Fibroblast of pulmonary artery (primary cell): ENCODE measurements around the gene NGLY1.

Experiments used
- DNase-seq: peaks from one replicate; pipeline ENCODE4 v3.0.0-alpha.2; 2010; ENCODE audit warnings: low read depth
- H3K4me3 ChIP-seq: replicated peaks from 2 replicates; pipeline ENCODE4 v1.5.1; 2011; ENCODE audit warnings: low read depth, mild to moderate bottlenecking, control low read depth, low read length, moderate library complexity
- CTCF ChIP-seq: IDR thresholded peaks from 2 replicates; pipeline ENCODE4 v1.5.1; 2011; ENCODE audit warnings: mild to moderate bottlenecking, control low read depth, low read length, inconsistent platforms; ENCODE audit errors: missing control alignments

The NGLY1 gene

GRCh38 chr3:25775936-25776335 lies 7.3 kb downstream of the NGLY1 start:
- H3K4me3 ChIP-seq: no peak overlapping the region
- DNase-seq: no peak
- no peak for TF ChIP-seq CTCF

GRCh38 chr3:25768851-25769250 lies 14.4 kb downstream of the NGLY1 start:
- no peak for TF ChIP-seq CTCF
- no peak overlapping the region for H3K4me3 ChIP-seq
- DNase-seq: no peak

- H3K4me3 ChIP-seq: no peak overlapping the region
- TF ChIP-seq CTCF: no peak
- DNase-seq: no peak
Measured at GRCh38 chr3:25751725-25752124, 31.5 kb downstream of the NGLY1 start.

GRCh38 chr3:25751048-25751447 lies 32.2 kb downstream of the NGLY1 start:
- no peak for DNase-seq
- TF ChIP-seq CTCF: no peak

GRCh38 chr3:25749031-25749581 lies 34.1 kb downstream of the NGLY1 start:
- TF ChIP-seq CTCF: no peak
- DNase-seq: no peak

More at GRCh38 chr3:25751048-25751447, 32.2 kb downstream of the NGLY1 start:
- no peak overlapping the region for H3K4me3 ChIP-seq

GRCh38 chr3:25748189-25748588 lies 35.1 kb downstream of the NGLY1 start:
- no peak for TF ChIP-seq CTCF
- H3K4me3 ChIP-seq: no peak overlapping the region

More at GRCh38 chr3:25749031-25749581, 34.1 kb downstream of the NGLY1 start:
- no peak overlapping the region for H3K4me3 ChIP-seq

GRCh38 chr3:25747033-25747432 lies 36.2 kb downstream of the NGLY1 start:
- no peak overlapping the region for H3K4me3 ChIP-seq
- no peak for TF ChIP-seq CTCF
- peak; percentile 12 for DNase-seq

More at GRCh38 chr3:25748189-25748588, 35.1 kb downstream of the NGLY1 start:
- DNase-seq: no peak
